Loucy (cell line): ENCODE measurements around the gene SLC7A11.

ENCODE experiments used
- H2AFZ ChIP-seq: fragments of 200-600 bp; sonication (generic); 2 replicates; pipeline ENCODE4 v1.6.0; 2016; ENCODE audit warnings: antibody characterized with exemption, mild to moderate bottlenecking, low read length, moderate library complexity
- H3F3A ChIP-seq: fragments of 200-600 bp; 2 replicates; pipeline ENCODE4 v1.6.0; 2016; ENCODE audit warnings: antibody characterized with exemption, low read depth, mild to moderate bottlenecking
- H3K27me3 ChIP-seq: fragments of 200-600 bp; sonication (generic); 2 replicates; pipeline ENCODE4 v1.6.1; 2014; ENCODE audit warnings: low read length, mild to moderate bottlenecking; ENCODE audit not compliant: insufficient read depth, poor library complexity, severe bottlenecking
- H3K36me3 ChIP-seq: fragments of 200-600 bp; sonication (generic); 2 replicates; pipeline ENCODE4 v1.6.1; 2016; ENCODE audit warnings: low read length; ENCODE audit not compliant: insufficient read depth
- H3K4me1 ChIP-seq: fragments of 200-600 bp; sonication (generic); 2 replicates; pipeline ENCODE4 v1.5.1; 2014; ENCODE audit warnings: low read length, mild to moderate bottlenecking; ENCODE audit not compliant: insufficient read depth, poor library complexity, severe bottlenecking
- H3K4me2 ChIP-seq: fragments of 200-600 bp; sonication (generic); 2 replicates; pipeline ENCODE4 v1.6.0; 2014; ENCODE audit warnings: antibody characterized with exemption, low read length, low read depth, mild to moderate bottlenecking; ENCODE audit not compliant: poor library complexity, severe bottlenecking
- H3K4me3 ChIP-seq: fragments of 200-600 bp; sonication (generic); 2 replicates; pipeline ENCODE4 v1.5.1; 2014; ENCODE audit warnings: low read length, mild to moderate bottlenecking, mixed read lengths; ENCODE audit not compliant: poor library complexity, severe bottlenecking
- H3K79me2 ChIP-seq: fragments of 200-600 bp; sonication (generic); 2 replicates; pipeline ENCODE4 v1.6.1; 2014; ENCODE audit warnings: low read length; ENCODE audit not compliant: insufficient read depth
- H3K9ac ChIP-seq: fragments of 200-600 bp; sonication (generic); 2 replicates; pipeline ENCODE4 v1.6.0; 2014; ENCODE audit warnings: mild to moderate bottlenecking, low read depth, low read length, moderate library complexity; ENCODE audit not compliant: poor library complexity, severe bottlenecking
- H3K9me2 ChIP-seq: fragments of 200-600 bp; sonication (generic); replicated peaks from 2 replicates; pipeline ENCODE4 v1.6.1; 2016; ENCODE audit warnings: low read depth, low read length, mixed read lengths
- H3K9me3 ChIP-seq: fragments of 200-600 bp; sonication (generic); 2 replicates; pipeline ENCODE4 v1.6.1; 2014; ENCODE audit warnings: mild to moderate bottlenecking, antibody characterized with exemption, low read length, low read depth; ENCODE audit not compliant: insufficient read depth
- H4K20me1 ChIP-seq: fragments of 200-600 bp; sonication (generic); 2 replicates; pipeline ENCODE4 v1.6.0; 2014; ENCODE audit warnings: antibody characterized with exemption, low read length, mild to moderate bottlenecking; ENCODE audit not compliant: insufficient read depth, poor library complexity, severe bottlenecking
- CTCF ChIP-seq: fragments of 200-600 bp; sonication (generic); conservative IDR thresholded peaks from 2 replicates; pipeline ENCODE4 v1.5.1; 2014; ENCODE audit warnings: mild to moderate bottlenecking, antibody characterized with exemption, low read length
- EZH2phosphoT487 ChIP-seq: fragments of 200-600 bp; IDR thresholded peaks from 2 replicates; pipeline ENCODE4 v1.6.1; 2018; ENCODE audit warnings: antibody characterized with exemption, mild to moderate bottlenecking, moderate library complexity, borderline replicate concordance

The SLC7A11 gene

GRCh38 chr4:138224614-138225013 lies 17.5 kb downstream of the SLC7A11 start:
- H3K9ac ChIP-seq = no peak overlapping the region
- H3K4me1 ChIP-seq = no peaks in the 10 kb centered on the region
- no peaks in the 10 kb centered on the region for H3K27me3 ChIP-seq
- no peaks in the 10 kb centered on the region for H3K36me3 ChIP-seq
- H4K20me1 ChIP-seq = no peaks in the 10 kb centered on the region
- TF ChIP-seq EZH2phosphoT487 = no peak
- no peak for TF ChIP-seq CTCF
- H3K79me2 ChIP-seq = no peaks in the 10 kb centered on the region
- no peaks in the 10 kb centered on the region for H3K9me2 ChIP-seq
- no peaks in the 10 kb centered on the region for H3F3A ChIP-seq
- no peaks in the 10 kb centered on the region for H3K9me3 ChIP-seq
- no peak overlapping the region for H2AFZ ChIP-seq
- H3K4me3 ChIP-seq = no peak overlapping the region
- no peak overlapping the region for H3K4me2 ChIP-seq

GRCh38 chr4:138223231-138223910 lies 18.8 kb downstream of the SLC7A11 start:
- Histone ChIP-seq H3K4me2 (no peak overlapping the region), H3K36me3 (no peaks in the 10 kb centered on the region), H4K20me1 (no peaks in the 10 kb centered on the region), H3K27me3 (no peaks in the 10 kb centered on the region), H2AFZ (no peak overlapping the region), H3K79me2 (no peaks in the 10 kb centered on the region), H3K9me3 (no peaks in the 10 kb centered on the region), H3K9me2 (no peaks in the 10 kb centered on the region), H3K4me3 (no peak overlapping the region), H3F3A (no peaks in the 10 kb centered on the region), H3K4me1 (no peaks in the 10 kb centered on the region), H3K9ac (no peak overlapping the region)
- TF ChIP-seq CTCF = no peak
- TF ChIP-seq EZH2phosphoT487 = no peak

GRCh38 chr4:138222046-138222445 lies 20.1 kb downstream of the SLC7A11 start:
- no peak overlapping the region for H3K4me2 ChIP-seq
- H4K20me1 ChIP-seq = no peaks in the 10 kb centered on the region
- no peak overlapping the region for H2AFZ ChIP-seq
- H3K79me2 ChIP-seq = no peaks in the 10 kb centered on the region
- no peaks in the 10 kb centered on the region for H3K9me2 ChIP-seq
- no peaks in the 10 kb centered on the region for H3K9me3 ChIP-seq
- no peak overlapping the region for H3K4me3 ChIP-seq
- H3K9ac ChIP-seq = no peak overlapping the region
- TF ChIP-seq CTCF = no peak
- TF ChIP-seq EZH2phosphoT487 = no peak
- no peaks in the 10 kb centered on the region for H3K4me1 ChIP-seq
- no peaks in the 10 kb centered on the region for H3K27me3 ChIP-seq
- H3F3A ChIP-seq = no peaks in the 10 kb centered on the region
- H3K36me3 ChIP-seq = no peaks in the 10 kb centered on the region
